GM19452 (cell line): ENCODE data around the gene NEB.
"Not testable (repeated sequence)": the region's sequence is repeated elsewhere in the genome, so short reads cannot be mapped to it uniquely, and the experiment has no call there.

Experiments
- ATAC-seq: cut with Tn5 transposase; IDR thresholded peaks from one replicate; pipeline ENCODE4 v1.9.1; 2021; ENCODE audit not compliant: unreplicated experiment

Gene NEB

DNA sequence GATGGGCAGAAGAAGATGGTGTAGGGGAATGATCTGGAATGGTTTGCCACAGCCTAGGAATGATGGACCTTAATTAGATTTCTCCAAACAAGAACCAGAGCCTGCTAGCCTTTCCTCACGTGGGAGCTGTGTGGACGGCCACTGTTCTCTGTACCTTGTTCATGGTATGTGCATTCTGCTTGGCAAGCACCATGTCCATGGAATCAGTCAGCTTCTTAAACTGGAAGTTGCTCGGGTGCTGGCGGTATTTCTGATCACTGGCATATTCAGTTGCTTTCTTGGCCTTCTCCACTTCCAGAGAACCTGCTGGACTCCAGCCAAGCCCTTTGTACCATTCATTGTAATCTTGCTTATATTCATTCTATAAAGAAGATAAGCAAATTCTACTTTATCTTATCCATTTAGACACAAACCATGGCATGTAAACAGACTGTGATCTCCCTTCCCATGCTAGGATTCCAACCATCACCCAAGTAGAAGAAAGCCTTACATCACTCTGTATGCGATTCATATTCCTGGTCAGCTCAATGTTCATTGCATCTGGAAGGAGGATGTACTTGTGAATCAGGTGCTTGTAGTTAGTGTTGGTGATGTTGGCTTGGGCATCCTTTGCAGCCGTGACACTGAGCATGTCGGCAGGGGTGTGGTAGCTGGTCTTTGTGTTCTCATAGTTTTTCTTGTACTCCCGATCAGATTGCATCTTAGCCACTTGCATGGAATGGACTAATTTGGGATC is 78.4 kb downstream of the NEB start:
- ATAC-seq, result no peak

DNA sequence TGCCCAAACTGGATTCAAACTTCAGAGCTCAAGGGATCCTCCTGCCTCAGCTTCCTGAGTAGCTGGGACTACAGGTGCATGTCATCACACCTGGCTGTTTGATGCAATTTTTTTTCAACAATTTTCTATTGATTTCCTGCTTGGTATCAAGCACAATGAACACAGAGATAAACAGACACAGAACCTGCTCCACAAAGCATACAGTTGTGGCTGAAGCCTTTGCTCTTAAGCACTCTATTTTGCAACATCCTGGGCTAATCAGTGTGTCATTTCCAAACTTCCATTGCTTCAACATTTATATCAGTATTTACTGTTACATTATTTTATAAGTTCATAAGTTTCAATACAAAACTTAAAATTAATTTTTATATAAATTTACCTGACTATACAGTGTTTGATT is 79.4 kb downstream of the NEB start:
- no peak for ATAC-seq

DNA sequence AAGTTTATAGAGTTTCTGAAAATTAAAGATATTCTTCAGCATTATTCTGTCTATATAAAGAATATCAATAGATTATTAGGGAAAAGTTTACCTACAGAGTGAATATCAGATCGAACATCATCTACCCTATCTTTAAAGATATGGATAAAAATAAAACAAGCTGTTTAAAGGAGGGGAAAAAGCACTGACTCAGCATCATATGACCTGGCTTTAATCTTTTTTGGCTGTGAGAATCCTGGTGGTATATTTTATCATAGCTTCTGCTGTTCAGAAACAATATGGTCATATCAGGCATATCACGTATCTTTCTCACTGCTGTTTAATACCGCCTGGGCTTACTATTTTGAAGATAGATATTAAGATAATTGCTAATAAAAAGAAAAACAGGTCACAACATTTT is 80.2 kb downstream of the NEB start:
- no peak for ATAC-seq

DNA sequence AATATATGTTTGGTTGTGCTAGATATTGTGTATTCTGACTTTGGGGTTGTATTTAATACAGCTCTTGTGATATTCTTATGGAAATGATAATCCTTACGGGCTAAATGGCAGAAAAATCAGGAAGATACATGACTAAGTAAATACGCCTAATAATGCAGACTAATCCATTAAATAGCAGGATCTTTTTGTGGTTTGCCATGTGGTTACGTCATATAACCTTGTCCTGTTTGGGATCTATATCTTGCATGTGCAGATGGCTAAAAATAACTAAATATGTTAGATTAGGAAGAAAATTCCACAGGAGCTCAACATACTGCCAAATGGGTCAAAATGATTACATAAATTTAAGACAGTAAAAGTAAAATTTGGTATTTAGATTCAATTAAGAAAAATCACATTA is 83.0 kb downstream of the NEB start:
- ATAC-seq, result no peak

DNA sequence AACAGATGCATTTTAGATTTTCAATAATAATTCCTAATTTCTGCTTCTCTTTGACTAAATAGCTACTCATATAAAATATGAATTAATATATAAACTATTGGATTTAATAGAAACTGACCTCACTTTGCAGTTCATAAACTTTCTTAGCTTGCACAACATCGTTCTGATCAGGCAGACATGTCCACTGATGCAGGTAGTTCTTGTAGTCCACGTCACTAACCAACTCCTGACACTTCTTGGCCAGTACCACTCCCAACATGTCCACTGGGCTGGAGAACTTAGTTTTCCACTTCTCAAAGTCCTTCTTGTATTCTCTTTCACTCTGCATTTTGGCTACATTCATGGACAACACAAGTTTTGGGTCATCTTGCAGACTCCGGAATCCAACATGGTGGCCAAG is 83.8 kb downstream of the NEB start:
- ATAC-seq, result no peak

DNA sequence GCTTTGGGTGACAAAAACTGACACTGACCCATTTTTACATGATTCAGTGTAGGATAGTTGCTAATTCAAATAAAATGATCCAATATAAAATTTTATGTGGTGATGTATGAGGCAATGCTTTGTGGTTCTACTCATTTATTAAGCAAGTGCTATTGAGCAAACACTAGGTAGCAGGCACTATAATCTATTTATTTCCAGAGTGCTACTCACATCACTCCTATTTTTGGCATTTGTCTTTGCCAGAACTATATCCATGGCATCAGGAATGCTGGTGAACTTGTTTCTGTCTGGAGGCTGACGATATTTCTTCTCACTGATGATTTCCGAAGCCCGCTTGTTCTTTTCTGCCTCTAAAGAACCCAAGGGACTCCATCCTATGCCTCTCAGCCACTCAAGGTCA is 84.3 kb downstream of the NEB start:
- no peak for ATAC-seq

DNA sequence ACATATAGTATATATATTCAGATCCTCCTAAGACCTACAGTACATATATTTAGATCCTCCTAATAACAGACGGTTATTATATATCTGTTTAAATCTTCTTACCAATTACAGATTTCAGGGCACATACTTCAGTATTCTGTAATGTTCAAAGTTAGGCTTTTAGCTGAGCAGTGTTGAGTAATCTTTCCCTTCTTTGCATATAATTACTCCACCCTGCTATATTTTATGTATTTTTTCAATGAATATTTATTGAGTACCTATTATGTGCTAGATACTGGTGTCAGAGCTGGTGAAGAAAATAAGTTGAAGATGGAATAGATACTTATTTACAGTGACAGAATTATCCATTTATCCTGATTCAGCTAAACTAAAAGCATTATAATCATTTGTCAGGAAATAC is 84.9 kb downstream of the NEB start:
- ATAC-seq, result no peak

DNA sequence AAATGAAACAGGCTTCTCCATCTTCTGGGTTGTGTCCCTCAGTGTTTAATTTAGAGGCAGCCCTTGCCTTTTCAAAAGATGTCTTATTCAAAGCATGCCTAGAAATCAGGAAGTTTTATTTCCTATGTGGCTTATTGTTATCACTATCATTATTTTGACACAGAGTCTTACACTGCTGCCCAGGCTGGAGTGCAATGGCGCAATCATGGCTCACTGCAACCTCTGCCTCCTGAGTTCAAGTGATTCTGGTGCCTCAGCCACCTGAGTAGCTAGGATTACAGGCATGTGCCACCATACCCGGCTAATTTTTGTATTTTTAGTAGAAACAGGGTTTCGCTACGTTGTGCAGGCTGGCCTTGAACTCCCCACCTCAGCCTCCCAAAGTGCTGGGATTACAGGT is 87.8 kb downstream of the NEB start:
- ATAC-seq, result not testable (repeated sequence)

DNA sequence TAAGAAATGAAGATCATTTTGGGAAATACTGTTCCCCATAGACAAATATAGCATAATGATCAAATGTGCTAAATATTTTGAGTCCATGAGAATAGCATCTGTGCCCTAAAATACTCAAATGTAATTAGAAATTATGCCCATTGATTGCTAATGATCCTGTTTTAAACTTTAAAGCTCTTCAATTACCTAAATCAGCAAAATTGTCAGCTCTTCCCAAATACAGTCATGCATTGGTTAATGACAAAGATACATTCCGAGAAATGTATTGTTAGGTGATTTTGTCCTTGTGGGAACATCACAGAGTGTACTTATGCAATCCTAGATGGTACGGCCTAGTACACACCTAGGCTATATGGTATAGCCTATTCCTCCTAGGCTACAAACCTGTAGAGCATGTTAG is 89.7 kb downstream of the NEB start:
- ATAC-seq, result no peak

DNA sequence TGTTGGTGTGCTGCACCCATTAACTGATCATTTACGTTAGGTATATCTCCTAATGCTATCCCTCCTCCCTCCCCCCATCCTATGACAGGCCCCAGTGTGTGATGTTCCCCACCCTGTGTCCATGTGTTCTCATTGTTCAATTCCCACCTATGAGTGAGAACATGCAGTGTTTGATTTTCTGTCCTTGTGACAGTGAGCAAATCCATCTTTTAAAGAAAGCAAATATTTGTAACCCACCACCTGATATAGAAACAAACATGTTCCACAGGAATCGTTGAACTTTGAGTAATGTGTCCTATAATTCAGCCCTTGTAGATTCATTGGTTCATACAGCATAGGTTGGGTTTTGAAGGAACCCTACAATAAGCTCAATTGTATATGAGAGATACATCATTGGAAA is 92.4 kb downstream of the NEB start:
- not testable (repeated sequence) for ATAC-seq

DNA sequence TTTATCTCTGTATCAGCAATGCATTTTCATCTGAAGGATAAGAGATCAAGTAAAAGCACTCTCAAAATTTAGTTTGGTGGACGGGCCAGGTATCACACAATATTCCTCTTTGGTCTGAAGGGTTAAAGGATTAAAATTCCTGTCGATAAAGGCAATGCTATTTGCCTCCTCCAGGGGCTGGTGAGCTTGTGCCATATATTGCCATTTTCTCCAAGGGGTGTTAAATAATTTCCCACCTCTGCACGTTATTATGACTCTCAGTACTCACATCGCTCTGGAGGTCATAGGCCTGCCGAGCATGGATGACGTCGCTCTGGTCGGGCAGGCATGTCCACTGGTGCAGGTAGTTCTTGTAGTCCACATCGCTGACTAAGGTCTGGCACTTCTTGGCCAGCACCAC is 94.2 kb downstream of the NEB start:
- no peak for ATAC-seq

DNA sequence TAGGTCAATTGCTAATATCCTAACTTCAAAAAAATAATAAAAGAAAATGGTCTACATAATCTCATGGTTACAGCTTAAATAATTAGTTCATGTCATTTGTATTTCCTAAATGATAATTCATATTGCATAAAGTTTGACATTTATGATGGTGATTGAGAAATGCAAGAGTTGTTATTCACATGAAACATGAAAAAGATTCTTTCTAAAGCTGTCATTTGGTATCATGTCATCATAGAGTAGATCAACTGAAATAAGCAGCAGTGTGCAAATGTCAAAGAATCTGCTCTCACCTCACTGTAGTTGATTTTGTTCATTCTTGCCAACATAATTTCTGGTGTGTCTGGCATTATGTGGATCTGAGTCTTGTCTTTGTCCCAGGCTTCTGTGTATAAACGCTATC is 95.3 kb downstream of the NEB start:
- no peak for ATAC-seq

DNA sequence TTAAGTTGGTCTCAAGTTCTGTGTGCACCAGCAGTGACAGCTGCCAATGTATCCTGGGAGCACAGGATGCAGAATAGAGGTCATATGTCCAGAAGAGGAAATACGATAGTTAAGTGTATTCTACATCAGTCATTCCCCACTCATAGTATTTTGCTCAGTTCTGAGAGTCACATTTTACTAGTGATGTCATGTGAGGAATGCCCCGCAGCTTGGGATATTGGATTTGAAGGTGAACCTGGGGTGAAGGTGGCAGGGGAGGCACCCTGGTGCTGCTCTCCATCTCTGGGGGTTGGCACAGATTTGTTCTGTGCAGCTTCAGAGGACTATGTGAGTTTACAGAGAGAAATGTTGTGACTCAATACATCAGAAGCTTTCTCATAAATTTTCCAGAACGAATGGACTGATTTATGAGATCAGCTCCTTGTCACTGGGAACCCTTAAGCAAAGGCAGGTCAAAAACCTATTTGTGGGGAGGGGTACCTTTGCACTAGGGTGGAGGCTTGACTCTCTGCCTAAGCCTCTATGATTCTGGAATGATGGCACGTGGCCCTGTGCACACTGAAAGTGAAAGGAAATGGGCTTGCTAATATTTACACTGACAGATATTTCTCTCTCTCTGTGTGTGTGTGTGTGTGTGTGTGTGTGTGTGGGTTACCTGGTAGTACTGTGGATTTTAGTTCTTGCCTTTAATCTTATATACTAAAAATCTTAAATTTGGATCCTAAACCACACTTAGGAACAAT is 95.9 kb downstream of the NEB start:
- ATAC-seq, result peak; percentile 51

DNA sequence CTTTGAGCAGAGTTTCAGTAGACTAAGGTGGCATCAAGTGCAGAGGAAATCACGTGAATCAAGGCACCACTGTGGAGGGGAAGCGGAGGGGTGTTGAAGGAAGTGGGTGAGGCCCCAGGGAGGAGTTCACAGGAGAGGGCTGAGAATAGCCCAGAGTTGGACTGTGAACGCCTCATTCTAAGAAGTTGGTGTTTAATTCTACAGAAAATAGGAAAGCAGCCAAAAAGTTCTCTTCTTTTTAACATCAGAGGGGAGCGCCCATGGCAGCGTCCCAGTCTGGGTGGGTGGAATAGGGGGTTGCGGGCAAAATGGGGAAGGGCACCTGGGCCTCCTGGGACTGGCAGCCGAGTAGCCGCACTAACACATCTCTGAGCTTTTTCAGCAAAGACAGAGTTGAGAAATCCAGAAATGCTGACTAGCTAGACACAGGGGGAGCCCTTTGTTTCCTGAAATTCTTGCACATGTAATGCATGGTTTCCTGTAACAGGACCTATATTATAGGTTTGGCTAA is 97.0 kb downstream of the NEB start:
- peak; percentile 76 for ATAC-seq

DNA sequence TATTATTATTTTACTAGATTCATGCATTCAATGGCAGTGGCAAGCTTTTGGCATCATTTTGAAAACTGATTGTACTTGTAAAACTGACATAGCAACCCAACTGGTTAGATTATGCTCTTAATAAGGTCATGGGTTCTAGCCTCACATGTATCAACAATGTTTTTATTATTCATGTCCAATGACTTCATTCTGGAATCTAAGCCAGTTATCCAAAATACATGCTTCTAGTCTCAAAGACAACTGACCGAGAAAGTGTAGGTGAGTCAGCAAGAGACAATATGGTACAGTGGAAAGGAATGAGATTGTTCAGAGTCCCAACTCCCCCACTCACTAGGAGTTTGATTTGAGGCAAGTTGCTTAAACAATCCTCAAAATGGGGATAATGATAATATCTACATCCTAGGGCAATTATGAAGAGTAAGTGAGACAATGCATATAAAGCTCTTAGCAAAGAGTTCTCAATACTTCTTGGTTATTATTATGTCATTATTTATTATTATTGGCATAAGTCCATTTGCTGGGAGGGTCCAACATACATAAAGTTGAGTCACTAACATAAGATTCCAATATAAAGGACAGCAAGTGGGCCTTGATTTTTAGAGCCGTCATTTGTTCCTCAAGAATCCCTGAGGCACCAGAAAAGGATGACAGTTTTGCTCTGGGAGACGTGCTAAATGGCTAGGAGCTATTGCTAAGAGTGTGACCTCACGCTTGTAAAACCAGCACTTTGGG is 99.4 kb downstream of the NEB start:
- ATAC-seq, result no peak

DNA sequence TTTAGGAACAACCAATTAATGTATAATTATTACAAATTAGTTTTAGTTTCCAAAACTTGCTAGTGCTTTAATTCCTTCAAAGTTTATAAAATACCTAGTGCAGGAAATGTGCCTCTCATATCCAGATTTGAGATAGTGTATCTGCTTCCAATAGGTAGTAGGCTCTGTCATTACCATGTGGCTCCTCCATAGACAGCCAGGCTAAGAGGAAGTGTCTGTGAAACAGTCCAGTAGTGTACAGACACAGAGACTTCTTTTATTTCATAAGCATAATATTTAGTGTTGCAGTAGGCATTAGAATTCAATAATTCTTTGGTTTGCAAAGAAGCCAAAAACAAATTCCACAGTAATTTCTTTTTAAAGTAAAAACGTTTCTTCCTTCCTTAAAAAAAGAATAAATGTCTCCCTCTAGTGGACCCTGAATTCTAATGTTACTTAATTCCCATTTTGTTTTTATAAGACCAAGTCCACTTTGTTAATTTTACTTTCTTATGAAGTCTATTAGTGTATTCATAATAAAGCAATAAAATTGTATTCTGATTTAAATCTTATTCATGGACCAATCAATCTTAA is 101.2 kb downstream of the NEB start:
- ATAC-seq, result no peak

DNA sequence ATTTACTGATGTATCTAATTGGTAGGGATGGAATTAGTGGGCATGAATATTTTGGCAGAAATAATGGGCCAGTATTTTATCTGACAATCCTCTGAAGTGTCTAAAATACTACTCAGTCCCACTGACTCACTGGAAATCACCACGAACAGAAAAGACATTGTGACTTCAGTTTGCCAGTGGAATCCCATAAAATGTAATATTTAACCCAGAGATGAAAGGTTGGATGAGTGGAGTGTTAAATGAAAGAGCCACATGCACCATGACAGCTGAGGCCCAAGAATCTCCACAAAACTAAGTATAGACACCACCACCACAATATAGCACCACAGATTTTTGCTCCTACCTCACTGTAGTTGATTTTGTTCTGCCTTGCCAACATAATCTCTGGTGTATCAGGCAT is 103.9 kb downstream of the NEB start:
- no peak for ATAC-seq

DNA sequence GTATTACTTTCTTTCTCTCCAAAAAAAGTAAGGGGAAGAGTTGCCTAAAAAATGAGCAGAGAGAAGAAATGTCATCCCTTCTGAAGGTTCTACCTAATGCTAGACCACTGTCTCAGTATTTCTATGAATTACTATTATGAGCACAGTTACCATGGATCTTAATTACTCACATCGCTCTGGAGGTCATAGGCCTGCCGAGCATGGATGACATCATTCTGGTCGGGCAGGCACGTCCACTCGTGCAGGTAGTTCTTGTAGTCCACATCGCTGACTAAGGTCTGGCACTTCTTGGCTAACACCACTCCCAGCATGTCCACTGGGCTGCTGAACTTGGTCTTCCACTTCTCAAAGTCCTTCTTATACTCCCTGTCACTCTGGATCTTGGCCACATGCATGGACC is 106.9 kb downstream of the NEB start:
- ATAC-seq, result no peak

DNA sequence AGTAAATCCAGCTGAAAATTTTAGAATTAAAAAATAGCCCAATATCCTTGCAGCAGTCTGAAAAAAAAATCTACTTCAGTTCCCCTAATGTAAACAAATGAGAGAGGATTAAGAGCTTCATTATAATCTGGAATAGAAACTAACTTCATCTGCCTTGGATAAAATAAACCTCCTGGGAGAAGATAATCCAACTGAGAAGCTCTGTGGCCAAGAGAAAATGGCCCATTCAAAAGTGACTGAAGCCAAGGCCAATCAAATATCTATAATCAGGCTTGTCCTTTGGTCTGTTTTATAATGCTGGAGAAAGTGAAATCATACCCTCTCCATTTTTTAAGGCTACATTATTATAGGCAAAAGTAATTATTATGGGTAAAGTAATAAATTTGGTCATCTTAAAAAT is 110.0 kb downstream of the NEB start:
- no peak for ATAC-seq

DNA sequence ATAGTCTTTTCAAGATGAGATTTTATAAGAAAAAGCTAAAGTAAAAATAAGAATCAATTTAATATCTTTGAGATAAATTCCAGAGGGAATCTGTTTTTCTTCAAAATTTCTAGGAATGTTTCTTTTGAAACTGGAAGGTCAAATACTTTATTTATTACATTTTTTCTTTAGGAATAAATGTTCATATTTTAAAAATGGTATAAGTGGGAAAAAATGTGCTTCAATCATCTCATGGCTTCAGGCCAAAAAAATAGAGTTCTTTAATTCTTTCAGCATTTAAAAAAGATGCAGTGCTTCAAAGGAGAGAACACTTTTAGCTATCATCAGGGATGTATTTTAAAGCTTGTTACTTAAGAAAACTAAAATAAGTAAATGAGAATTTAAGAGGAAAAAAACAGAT is 110.6 kb downstream of the NEB start:
- ATAC-seq, result no peak

DNA sequence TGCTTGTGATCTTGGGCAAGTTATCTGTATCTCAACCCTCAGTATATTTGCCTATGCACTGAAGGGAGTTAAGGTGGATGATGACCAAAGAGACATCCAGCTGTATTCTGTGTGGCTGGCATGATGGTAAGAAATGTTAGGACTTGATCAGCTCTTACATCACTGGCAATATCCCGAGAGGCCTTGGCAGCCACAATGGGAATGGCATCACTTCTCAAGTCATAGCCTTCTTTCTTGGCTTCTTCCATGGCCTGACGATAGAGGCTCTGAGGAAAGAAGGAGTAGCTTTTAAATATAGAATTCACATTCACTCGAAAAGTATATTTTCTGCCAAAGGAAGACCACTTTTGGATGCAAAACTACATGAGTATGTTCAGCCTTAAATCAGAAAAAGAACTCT is 113.5 kb downstream of the NEB start:
- no peak for ATAC-seq
